AG04450 (cell line): ENCODE measurements around the gene ANKRD40. TPM values are rescaled to one million over a fixed set of nuclear protein-coding genes. Genes with fewer than 3 reads are reported as not detected.

Source experiments
- CTCF ChIA-PET: fragments of 300-600, 350-600 bp; formaldehyde crosslinking; extraction: SDS; loops from one replicate; lab custom pipeline; 2022; ENCODE audit warnings: antibody characterized with exemption, inconsistent platforms; lab: Charles Lee
- POLR2A ChIA-PET: fragments of 350-600 bp; formaldehyde crosslinking; extraction: SDS; loops from one replicate; lab custom pipeline; 2021; ENCODE audit warnings: antibody characterized with exemption, inconsistent platforms; lab: Yijun Ruan, JAX
- DNase-seq: peaks from one replicate; pipeline ENCODE4 v3.0.0-alpha.2; 2011; ENCODE audit warnings: low read depth, low spot score
- H3K27ac ChIP-seq: one replicate; pipeline ENCODE4 v1.5.1; 2012; ENCODE audit warnings: low read depth, low read length, control low read depth
- H3K27me3 ChIP-seq: one replicate; pipeline ENCODE4 v1.6.0; 2012; ENCODE audit warnings: low read length; ENCODE audit not compliant: control insufficient read depth, insufficient read depth
- H3K4me3 ChIP-seq: 2 replicates; pipeline ENCODE4 v1.5.1; 2011; ENCODE audit warnings: mild to moderate bottlenecking, low read depth, low read length, control low read depth
- H3K9me3 ChIP-seq: 2 replicates; pipeline ENCODE4 v1.5.1; 2012; ENCODE audit warnings: low read length; ENCODE audit not compliant: control insufficient read depth, insufficient read depth
- polyA plus RNA-seq: library from polyadenylated mRNA; depleted of rRNA; stranded (reverse); fragments of >200 nt; gene quantifications from 2 replicates; pipeline ENCODE4 v1.2.3, GENCODE V29; 2011
- TF ChIP-seq, protein P1 (sequence below): IDR thresholded peaks from 2 replicates; pipeline ENCODE4 v1.5.1; 2011; ENCODE audit warnings: low read depth, low read length, control low read depth, inconsistent platforms

Gene ANKRD40
- polyA plus RNA-seq, 1 experiment = 39.8 TPM

DNA sequence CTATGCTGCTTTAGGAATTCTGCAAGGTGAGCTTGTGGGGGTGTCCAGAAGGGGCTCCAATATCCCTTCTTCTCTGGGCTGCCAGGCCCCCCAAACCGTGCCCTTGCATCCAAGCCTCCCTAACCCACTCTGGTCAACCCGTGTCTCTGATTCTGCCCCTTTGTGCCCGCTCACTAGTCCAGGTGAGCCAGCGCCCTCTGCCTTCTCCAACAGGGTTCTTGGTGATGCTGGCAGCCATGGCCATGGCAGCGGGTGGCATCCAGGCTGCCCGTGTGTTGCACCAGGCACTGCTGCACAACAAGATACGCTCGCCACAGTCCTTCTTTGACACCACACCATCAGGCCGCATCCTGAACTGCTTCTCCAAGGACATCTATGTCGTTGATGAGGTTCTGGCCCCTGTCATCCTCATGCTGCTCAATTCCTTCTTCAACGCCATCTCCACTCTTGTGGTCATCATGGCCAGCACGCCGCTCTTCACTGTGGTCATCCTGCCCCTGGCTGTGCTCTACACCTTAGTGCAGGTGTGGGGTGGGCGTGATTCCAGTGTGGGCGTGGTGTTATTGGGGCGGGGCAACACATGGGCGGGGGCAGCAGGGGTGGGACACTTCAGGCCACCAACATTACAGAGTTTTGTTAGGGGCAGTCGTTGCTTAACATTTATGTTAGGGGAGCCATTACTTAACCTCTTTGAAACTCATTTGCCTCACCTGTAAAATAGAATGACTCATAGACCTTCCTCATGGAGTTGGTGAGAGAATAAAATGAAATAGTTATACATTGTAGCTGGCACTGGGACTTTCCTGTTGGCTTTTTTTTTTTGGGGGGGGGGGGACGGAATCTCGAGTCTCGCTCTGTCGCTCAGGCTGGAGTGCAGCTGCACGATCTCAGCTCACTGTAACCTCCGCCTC lies 31.4 kb downstream of the ANKRD40 start:
- Histone ChIP-seq H3K4me3 (no peak overlapping the region), H3K27me3 (no peaks in the 10 kb centered on the region), H3K27ac (no peak overlapping the region), H3K9me3 (no peaks in the 10 kb centered on the region)
- ChIA-PET CTCF (interaction anchor here (0.8 to 1.4 kb wide), 2 partner anchors 51 to 126 kb away, joined by 3 to 4 read pairs; no protein-coding TSS in a partner anchor), POLR2A (no interaction called here)
- TF ChIP-seq, protein P1, sequence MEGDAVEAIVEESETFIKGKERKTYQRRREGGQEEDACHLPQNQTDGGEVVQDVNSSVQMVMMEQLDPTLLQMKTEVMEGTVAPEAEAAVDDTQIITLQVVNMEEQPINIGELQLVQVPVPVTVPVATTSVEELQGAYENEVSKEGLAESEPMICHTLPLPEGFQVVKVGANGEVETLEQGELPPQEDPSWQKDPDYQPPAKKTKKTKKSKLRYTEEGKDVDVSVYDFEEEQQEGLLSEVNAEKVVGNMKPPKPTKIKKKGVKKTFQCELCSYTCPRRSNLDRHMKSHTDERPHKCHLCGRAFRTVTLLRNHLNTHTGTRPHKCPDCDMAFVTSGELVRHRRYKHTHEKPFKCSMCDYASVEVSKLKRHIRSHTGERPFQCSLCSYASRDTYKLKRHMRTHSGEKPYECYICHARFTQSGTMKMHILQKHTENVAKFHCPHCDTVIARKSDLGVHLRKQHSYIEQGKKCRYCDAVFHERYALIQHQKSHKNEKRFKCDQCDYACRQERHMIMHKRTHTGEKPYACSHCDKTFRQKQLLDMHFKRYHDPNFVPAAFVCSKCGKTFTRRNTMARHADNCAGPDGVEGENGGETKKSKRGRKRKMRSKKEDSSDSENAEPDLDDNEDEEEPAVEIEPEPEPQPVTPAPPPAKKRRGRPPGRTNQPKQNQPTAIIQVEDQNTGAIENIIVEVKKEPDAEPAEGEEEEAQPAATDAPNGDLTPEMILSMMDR = no peak
- DNase-seq = no peak

DNA sequence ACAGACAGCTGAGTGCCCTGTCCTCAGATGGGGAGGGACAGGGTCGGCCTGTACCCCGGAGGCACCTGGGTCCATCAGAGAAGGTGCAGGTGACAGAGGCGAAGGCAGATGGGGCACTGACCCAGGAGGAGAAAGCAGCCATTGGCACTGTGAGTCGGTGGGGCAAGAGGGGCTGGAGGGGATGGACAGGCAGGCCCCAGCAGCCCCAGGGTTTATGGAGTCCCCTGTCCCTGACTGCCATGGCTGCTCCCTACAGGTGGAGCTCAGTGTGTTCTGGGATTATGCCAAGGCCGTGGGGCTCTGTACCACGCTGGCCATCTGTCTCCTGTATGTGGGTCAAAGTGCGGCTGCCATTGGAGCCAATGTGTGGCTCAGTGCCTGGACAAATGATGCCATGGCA lies 32.1 kb downstream of the ANKRD40 start:
- POLR2A ChIA-PET = no interaction called here
- Histone ChIP-seq H3K27ac (no peak overlapping the region), H3K9me3 (no peaks in the 10 kb centered on the region), H3K4me3 (no peak overlapping the region), H3K27me3 (no peaks in the 10 kb centered on the region)
- TF ChIP-seq, protein P1 = no peak
- CTCF ChIA-PET = no interaction called here
- DNase-seq = no peak

DNA sequence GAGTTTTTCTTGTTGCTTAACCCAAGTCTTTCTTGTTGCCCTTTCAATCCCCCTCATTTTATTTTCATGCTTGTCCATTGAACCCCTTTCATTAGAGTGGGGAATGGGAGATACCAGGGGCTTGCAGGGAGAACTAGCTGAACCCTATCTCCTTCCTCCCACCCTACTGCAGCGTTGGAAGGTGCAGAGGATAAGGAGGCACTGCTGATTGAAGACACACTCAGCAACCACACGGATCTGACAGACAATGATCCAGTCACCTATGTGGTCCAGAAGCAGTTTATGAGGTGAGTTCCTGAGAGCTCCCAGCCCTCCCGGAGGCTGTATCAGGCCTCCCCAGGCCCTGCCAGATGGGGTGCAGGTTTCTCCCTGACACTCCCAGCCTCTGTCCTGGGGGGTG lies 32.5 kb downstream of the ANKRD40 start:
- Histone ChIP-seq H3K4me3 (no peak overlapping the region), H3K9me3 (no peaks in the 10 kb centered on the region), H3K27me3 (no peaks in the 10 kb centered on the region), H3K27ac (no peak overlapping the region)
- DNase-seq = no peak
- TF ChIP-seq, protein P1 = no peak
- POLR2A ChIA-PET = no interaction called here
- CTCF ChIA-PET = interaction anchor here (0.6 kb wide), 1 partner anchor 29 kb away, joined by 6 read pairs; no protein-coding TSS in a partner anchor

DNA sequence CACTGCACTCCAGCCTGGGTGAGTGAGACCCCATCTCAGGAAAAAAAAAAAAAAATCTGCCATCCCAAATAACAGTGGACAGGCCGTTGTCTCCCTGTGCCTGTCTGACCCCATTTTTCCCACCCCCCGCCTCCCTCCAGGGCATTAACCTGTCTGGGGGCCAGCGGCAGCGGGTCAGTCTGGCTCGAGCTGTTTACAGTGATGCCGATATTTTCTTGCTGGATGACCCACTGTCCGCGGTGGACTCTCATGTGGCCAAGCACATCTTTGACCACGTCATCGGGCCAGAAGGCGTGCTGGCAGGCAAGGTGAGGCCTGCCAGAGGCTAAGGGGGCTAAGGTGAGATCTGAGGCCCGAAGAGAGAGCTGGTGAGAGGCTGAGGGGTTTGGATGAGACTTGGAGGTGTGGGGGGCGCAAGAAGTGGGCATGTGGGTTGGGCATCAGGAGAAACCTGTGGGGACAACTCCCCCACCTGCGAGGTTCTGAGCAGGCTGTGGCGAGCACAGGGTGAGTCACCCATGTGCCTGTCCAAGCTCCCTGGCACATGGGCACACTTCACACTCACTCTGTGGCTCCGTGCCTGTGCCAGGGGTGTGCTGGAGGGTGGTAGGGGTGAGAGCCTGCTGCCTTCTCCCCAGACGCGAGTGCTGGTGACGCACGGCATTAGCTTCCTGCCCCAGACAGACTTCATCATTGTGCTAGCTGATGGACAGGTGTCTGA lies 34.7 kb downstream of the ANKRD40 start:
- Histone ChIP-seq H3K9me3 (no peaks in the 10 kb centered on the region), H3K27ac (no peak overlapping the region), H3K4me3 (no peak overlapping the region), H3K27me3 (no peaks in the 10 kb centered on the region)
- no peak for DNase-seq
- TF ChIP-seq, protein P1 = no peak
- ChIA-PET CTCF (interaction anchor here (1.0 kb wide), 1 partner anchor 9 kb away, joined by 3 read pairs; no protein-coding TSS in a partner anchor), POLR2A (no interaction called here)

DNA sequence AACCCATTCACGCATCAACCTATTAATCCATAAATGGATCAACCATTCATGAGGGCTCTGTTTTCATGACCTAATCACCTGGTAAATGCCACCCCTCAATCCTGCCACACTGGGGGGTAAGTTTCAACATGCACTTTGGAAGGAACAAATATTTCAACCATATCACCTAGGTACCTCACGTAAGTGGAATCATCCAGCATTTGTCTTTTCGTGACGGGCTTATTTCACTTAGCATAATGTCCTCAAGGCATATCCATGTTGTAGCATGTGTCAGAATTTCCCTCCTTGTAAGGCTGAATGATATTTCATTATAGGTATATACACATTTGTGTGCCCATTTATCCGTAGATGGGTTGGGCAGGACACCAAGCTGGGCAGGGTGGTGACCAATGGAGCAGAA lies 35.6 kb downstream of the ANKRD40 start:
- TF ChIP-seq, protein P1 = no peak
- Histone ChIP-seq H3K4me3 (no peak overlapping the region), H3K27ac (no peak overlapping the region), H3K27me3 (no peaks in the 10 kb centered on the region), H3K9me3 (no peaks in the 10 kb centered on the region)
- ChIA-PET POLR2A (interaction anchor here (0.5 kb wide), 1 partner anchor 125 kb away, joined by 3 read pairs; no protein-coding TSS in a partner anchor), CTCF (no interaction called here)
- no peak for DNase-seq
